Gastrocnemius medialis (tissue), 4 donors: ENCODE measurements around the gene LINC00632. TPM values are rescaled to one million over a fixed set of nuclear protein-coding genes. Genes with fewer than 3 reads are reported as not detected.

Experiments used
- ATAC-seq, 2 donors: fragments of 150-250 bp; one replicate each; pipeline ENCODE4 v1.9.1; 2016
- DNase-seq, 2 donors: peaks; one replicate each; pipeline ENCODE4 v3.0.0-alpha.2; 2019
- H3K27ac ChIP-seq, 4 donors: fragments of 200-600 bp; sonication (generic); 1 replicate in 1 of 4; 2 replicates in 3 of 4; pipeline ENCODE4 v1.5.1; 2016 to 2018; ENCODE audit warnings: mild to moderate bottlenecking in 2 of 4, moderate library complexity in 1 of 4
- H3K27me3 ChIP-seq, 3 donors: fragments of 200-600 bp; sonication (generic) in 2 of 3; 1 replicate in 1 of 3; 2 replicates in 2 of 3; pipeline versions ENCODE4 v1.5.1 to v1.6.0; 2016 to 2019; ENCODE audit warnings: mild to moderate bottlenecking in 1 of 3, moderate library complexity in 1 of 3
- H3K36me3 ChIP-seq, 2 donors: fragments of 200-600 bp; sonication (generic) in 1 of 2; one replicate each; pipeline ENCODE4 v1.5.1; 2017 to 2018
- H3K4me1 ChIP-seq, 2 donors: fragments of 200-600 bp; sonication (generic) in 1 of 2; one replicate each; pipeline ENCODE4 v1.5.1; 2016 to 2017; ENCODE audit warnings: mild to moderate bottlenecking in 2 of 2
- H3K4me3 ChIP-seq, 4 donors: fragments of 200-600 bp; sonication (generic) in 3 of 4; 1 replicate in 1 of 4; 2 replicates in 3 of 4; pipeline ENCODE4 v1.5.1; 2016 to 2019; ENCODE audit warnings: mild to moderate bottlenecking in 2 of 4
- H3K9me3 ChIP-seq, 3 donors: fragments of 200-600 bp; sonication (generic) in 2 of 3; 1 replicate in 1 of 3; 2 replicates in 2 of 3; pipeline ENCODE4 v1.5.1; 2016 to 2019
- POLR2A ChIP-seq, 2 donors: fragments of 450-650 bp; IDR thresholded peaks; one replicate each; pipeline ENCODE4 v1.6.1; 2017; ENCODE audit warnings: antibody characterized with exemption in 2 of 2, mild to moderate bottlenecking in 2 of 2, moderate library complexity in 2 of 2
- in situ Hi-C, 4 donors: fragments of 200-750 bp; cut with MboI; loops; one replicate each; pipeline versions ENCODE4 v1.15.0 to v1.8.0; 2017; ENCODE audit warnings: low sequenced_read_pairs in 4 of 4
- intact Hi-C: fragments of 100-400 bp; cut with DNase I; formaldehyde crosslinking; loops from one replicate; pipeline ENCODE4 v1.15.1; 2023; ENCODE audit warnings: low total_unique reads
- total RNA-seq, 4 donors: library from RNA; depleted of rRNA; stranded (reverse); fragments of >200 nt; gene quantifications; one replicate each; pipeline versions ENCODE4 v1.1.0 to v1.2.3, GENCODE V29; 2016
- TF ChIP-seq, protein P1 (sequence below), 5 experiments: fragments of 450-650 bp in 3 of 5; fragments of 200-600 bp in 2 of 5; sonication (generic) in 2 of 5; IDR thresholded peaks in 4 of 5; conservative IDR thresholded peaks in 1 of 5; 1 replicate in 4 of 5; 2 replicates in 1 of 5; pipeline ENCODE4 v1.5.1; 2016 to 2019; ENCODE audit warnings: antibody characterized with exemption in 5 of 5, mild to moderate bottlenecking in 3 of 5, moderate library complexity in 3 of 5

Gene LINC00632
- total RNA-seq, 4 donors from 2014 or later, result 3.8 to 8.4 (median 4.9) TPM

DNA sequence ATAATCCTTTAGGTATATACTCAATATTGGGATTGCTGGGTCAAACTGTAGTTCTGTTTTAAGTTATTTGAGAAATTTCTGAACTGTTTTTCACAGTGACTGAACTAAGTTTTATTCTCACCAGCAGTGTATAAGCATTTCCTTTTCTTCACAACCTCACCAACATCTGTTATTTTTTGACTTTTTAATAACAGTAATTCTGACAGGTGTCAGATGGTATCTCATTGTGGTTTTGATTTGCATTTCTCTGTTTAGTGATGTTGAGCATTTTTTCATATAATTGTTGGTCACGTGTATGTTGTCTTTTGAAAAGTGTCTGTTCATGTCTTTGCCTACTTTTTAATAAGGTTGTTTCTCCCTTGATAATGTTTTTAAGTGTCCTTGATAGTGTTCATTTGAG, 112.6 kb downstream of the LINC00632 start:
- TF ChIP-seq, protein P1, sequence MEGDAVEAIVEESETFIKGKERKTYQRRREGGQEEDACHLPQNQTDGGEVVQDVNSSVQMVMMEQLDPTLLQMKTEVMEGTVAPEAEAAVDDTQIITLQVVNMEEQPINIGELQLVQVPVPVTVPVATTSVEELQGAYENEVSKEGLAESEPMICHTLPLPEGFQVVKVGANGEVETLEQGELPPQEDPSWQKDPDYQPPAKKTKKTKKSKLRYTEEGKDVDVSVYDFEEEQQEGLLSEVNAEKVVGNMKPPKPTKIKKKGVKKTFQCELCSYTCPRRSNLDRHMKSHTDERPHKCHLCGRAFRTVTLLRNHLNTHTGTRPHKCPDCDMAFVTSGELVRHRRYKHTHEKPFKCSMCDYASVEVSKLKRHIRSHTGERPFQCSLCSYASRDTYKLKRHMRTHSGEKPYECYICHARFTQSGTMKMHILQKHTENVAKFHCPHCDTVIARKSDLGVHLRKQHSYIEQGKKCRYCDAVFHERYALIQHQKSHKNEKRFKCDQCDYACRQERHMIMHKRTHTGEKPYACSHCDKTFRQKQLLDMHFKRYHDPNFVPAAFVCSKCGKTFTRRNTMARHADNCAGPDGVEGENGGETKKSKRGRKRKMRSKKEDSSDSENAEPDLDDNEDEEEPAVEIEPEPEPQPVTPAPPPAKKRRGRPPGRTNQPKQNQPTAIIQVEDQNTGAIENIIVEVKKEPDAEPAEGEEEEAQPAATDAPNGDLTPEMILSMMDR (IDR thresholded peaks at IDR 0.05 in 4 of 5, conservative IDR thresholded peaks at IDR 0.05 in 1 of 5), result no peak
- no peak for TF ChIP-seq POLR2A (IDR thresholded peaks at IDR 0.05)
- no peaks in the 10 kb centered on the region for H3K36me3 ChIP-seq
- no peaks in the 10 kb centered on the region for H3K27me3 ChIP-seq
- in situ Hi-C loops, result no loop called here
- ATAC-seq (no peak), DNase-seq (no peak)
- no peaks in the 10 kb centered on the region for H3K4me1 ChIP-seq
- no peaks in the 10 kb centered on the region for H3K9me3 ChIP-seq
- H3K27ac ChIP-seq, result no peak overlapping the region
- no peak overlapping the region for H3K4me3 ChIP-seq
- intact Hi-C loops, result no loop called here

DNA sequence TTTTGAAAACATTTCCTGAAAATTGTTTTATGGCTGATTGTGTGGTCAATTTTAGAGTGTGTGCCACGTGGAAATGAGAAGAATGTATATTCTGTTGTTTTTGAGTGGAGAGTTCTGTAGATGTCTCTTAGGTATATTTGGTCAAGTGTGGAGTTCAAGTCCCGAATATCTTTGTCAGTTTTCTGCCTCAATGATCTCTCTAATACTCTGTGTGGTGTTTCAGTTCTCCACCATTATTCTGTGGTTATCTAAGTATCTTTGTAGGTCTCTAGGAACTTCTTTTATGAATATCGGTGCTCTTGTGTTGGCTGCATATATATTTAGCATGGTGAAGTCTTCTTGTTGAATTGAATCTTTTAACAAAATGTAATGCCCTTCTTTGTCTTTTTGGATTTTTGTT, 113.3 kb downstream of the LINC00632 start:
- in situ Hi-C loops, result no loop called here
- ATAC-seq (no peak), DNase-seq (no peak)
- H3K4me3 ChIP-seq, result no peak overlapping the region
- no peak overlapping the region for H3K27ac ChIP-seq
- TF ChIP-seq, protein P1 (IDR thresholded peaks at IDR 0.05 in 4 of 5, conservative IDR thresholded peaks at IDR 0.05 in 1 of 5), result no peak
- TF ChIP-seq POLR2A (IDR thresholded peaks at IDR 0.05), result no peak
- intact Hi-C loops, result no loop called here
- no peaks in the 10 kb centered on the region for H3K9me3 ChIP-seq
- no peaks in the 10 kb centered on the region for H3K27me3 ChIP-seq
- H3K36me3 ChIP-seq, result no peaks in the 10 kb centered on the region
- H3K4me1 ChIP-seq, result no peaks in the 10 kb centered on the region

DNA sequence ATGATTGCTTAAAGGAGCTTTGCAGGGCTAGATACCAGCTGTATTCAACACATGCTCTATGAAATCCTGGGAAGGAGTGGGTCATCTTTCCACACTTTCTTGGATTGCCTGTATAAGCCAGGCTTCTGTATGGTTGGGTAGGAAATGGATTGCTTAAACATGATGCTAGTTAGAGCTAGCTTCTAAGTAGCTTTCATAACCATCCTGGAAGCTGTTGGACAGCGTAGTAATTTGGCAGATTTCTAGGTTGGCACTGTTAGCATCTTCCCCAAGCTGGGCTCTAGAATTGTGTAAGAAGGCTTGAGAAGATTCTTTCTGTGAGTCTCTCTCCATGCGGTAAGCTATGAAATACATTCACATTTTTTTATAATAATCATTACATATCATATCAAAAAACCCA, 127.3 kb downstream of the LINC00632 start:
- no peaks in the 10 kb centered on the region for H3K4me1 ChIP-seq
- DNase-seq (no peak), ATAC-seq (no peak)
- in situ Hi-C loops, result no loop called here
- no peaks in the 10 kb centered on the region for H3K27me3 ChIP-seq
- intact Hi-C loops, result no loop called here
- no peaks in the 10 kb centered on the region for H3K9me3 ChIP-seq
- no peak overlapping the region for H3K4me3 ChIP-seq
- H3K36me3 ChIP-seq, result no peaks in the 10 kb centered on the region
- TF ChIP-seq, protein P1 (IDR thresholded peaks at IDR 0.05 in 4 of 5, conservative IDR thresholded peaks at IDR 0.05 in 1 of 5), result no peak
- TF ChIP-seq POLR2A (IDR thresholded peaks at IDR 0.05), result no peak
- H3K27ac ChIP-seq, result no peak overlapping the region

Other genes with a start within 250 kb of the LINC00632 start
- gene SOX3, start 204.7 kb upstream of the LINC00632 start, total RNA-seq, result under 1 TPM in 2 of 4 donors, not detected in 2; 0.11 to 0.13 TPM